Vagina (tissue), 2 donors: ENCODE data around the gene CERT1. TPM values are rescaled to one million over a fixed set of nuclear protein-coding genes. Genes with fewer than 3 reads are reported as not detected.

ENCODE experiments used
- DNase-seq, 2 donors: peaks; one replicate each; pipeline ENCODE4 v3.0.0-alpha.2; 2017; ENCODE audit errors: extremely low spot score in 2 of 2
- H3K27ac ChIP-seq: fragments of 200-600 bp; sonication (generic); one replicate; pipeline ENCODE4 v1.5.1; 2019
- H3K27me3 ChIP-seq: fragments of 200-600 bp; sonication (generic); one replicate; pipeline ENCODE4 v1.5.1; 2019
- H3K36me3 ChIP-seq, 2 donors: fragments of 200-600 bp; sonication (generic); one replicate each; pipeline ENCODE4 v1.5.1; 2017 to 2019
- H3K4me1 ChIP-seq: fragments of 200-600 bp; sonication (generic); one replicate; pipeline ENCODE4 v1.5.1; 2019
- H3K4me3 ChIP-seq, 2 donors: fragments of 200-600 bp; sonication (generic); 1 replicate in 1 of 2; 2 replicates in 1 of 2; pipeline ENCODE4 v1.5.1; 2016 to 2019
- H3K9me3 ChIP-seq: fragments of 200-600 bp; sonication (generic); one replicate; pipeline ENCODE4 v1.5.1; 2019
- POLR2A ChIP-seq, 2 donors: fragments of 450-650 bp; IDR thresholded peaks; one replicate each; pipeline ENCODE4 v1.6.1; 2017; ENCODE audit warnings: antibody characterized with exemption in 2 of 2, mild to moderate bottlenecking in 2 of 2, moderate library complexity in 2 of 2
- POLR2AphosphoS5 ChIP-seq, 2 donors: sonication (generic); formaldehyde crosslinking; IDR thresholded peaks; one replicate each; pipeline ENCODE4 v1.9.0; 2017; ENCODE audit warnings: antibody characterized with exemption in 2 of 2, mild to moderate bottlenecking in 2 of 2, low read depth in 1 of 2; ENCODE audit not compliant: insufficient read depth in 1 of 2
- intact Hi-C: fragments of 100-400 bp; cut with DNase I; formaldehyde crosslinking; loops from one replicate; pipeline ENCODE4 v1.15.1; 2023
- total RNA-seq: library from RNA; depleted of rRNA; stranded (reverse); fragments of >200 nt; gene quantifications from one replicate; pipeline ENCODE4 v1.2.3, GENCODE V29; 2016
- TF ChIP-seq, protein P1 (sequence below), 3 experiments: fragments of 450-650 bp in 2 of 3; fragments of 200-600 bp in 1 of 3; sonication (generic) in 1 of 3; IDR thresholded peaks; one replicate each; pipeline ENCODE4 v1.5.1; 2017 to 2019; ENCODE audit warnings: antibody characterized with exemption in 3 of 3, mild to moderate bottlenecking in 2 of 3, moderate library complexity in 2 of 3

The CERT1 gene
- total RNA-seq, 1 donor from 2014 or later, result 44.2 TPM

DNA sequence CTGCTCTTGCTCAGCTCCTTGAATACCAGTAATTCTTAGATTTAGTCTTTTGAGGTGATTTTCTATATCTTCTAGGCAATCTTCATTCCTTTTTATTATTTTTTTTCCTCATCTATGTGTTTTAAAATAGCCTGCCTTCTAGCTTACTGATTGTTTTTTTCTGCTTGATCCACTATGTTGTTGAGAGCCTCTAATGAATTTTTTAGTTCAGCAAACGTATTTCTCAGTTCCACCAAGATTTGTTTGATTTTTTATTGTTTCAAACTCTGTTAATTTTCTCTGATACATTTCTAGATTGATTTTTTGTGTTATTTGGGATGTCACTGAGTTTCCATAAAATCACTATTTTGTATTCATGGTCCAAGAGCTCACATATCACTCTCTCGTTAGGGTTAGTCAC is 9.8 kb upstream of the CERT1 start:
- Histone ChIP-seq H3K4me3 (no peak overlapping the region), H3K9me3 (no peaks in the 10 kb centered on the region), H3K27ac (no peak overlapping the region), H3K27me3 (no peaks in the 10 kb centered on the region), H3K36me3 (peaks cover 0 to 10% of the 10 kb centered on the region in 2 donors), H3K4me1 (peaks cover 11% of the 10 kb centered on the region)
- intact Hi-C loops, result no loop called here
- no peak for DNase-seq
- TF ChIP-seq POLR2AphosphoS5 (IDR thresholded peaks at IDR 0.05; ENCODE audit: insufficient read depth in 1 of 2, low read depth in 1 of 2), result no peak

- Histone ChIP-seq H3K27me3 (no peaks in the 10 kb centered on the region), H3K27ac (no peak overlapping the region), H3K36me3 (peaks cover 0 to 10% of the 10 kb centered on the region in 2 donors), H3K9me3 (no peaks in the 10 kb centered on the region), H3K4me1 (peaks cover 11% of the 10 kb centered on the region), H3K4me3 (no peak overlapping the region)
- intact Hi-C loops, result no loop called here
- DNase-seq, result no peak
- TF ChIP-seq POLR2A (IDR thresholded peaks at IDR 0.05) (no peak), POLR2AphosphoS5 (IDR thresholded peaks at IDR 0.05; ENCODE audit: insufficient read depth in 1 of 2, low read depth in 1 of 2) (no peak)
- TF ChIP-seq, protein P1, sequence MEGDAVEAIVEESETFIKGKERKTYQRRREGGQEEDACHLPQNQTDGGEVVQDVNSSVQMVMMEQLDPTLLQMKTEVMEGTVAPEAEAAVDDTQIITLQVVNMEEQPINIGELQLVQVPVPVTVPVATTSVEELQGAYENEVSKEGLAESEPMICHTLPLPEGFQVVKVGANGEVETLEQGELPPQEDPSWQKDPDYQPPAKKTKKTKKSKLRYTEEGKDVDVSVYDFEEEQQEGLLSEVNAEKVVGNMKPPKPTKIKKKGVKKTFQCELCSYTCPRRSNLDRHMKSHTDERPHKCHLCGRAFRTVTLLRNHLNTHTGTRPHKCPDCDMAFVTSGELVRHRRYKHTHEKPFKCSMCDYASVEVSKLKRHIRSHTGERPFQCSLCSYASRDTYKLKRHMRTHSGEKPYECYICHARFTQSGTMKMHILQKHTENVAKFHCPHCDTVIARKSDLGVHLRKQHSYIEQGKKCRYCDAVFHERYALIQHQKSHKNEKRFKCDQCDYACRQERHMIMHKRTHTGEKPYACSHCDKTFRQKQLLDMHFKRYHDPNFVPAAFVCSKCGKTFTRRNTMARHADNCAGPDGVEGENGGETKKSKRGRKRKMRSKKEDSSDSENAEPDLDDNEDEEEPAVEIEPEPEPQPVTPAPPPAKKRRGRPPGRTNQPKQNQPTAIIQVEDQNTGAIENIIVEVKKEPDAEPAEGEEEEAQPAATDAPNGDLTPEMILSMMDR (IDR thresholded peaks at IDR 0.05), result no peak
Observed at GRCh38 chr5:75519761-75520160, 8.3 kb upstream of the CERT1 start.

GRCh38 chr5:75514323-75514722 is 2.9 kb upstream of the CERT1 start:
- no peaks in the 10 kb centered on the region for H3K9me3 ChIP-seq
- DNase-seq, result no peak
- H3K36me3 ChIP-seq, result no peaks in the 10 kb centered on the region
- peaks cover 19% of the 10 kb centered on the region for H3K4me1 ChIP-seq
- TF ChIP-seq POLR2A (IDR thresholded peaks at IDR 0.05), result no peak
- TF ChIP-seq POLR2AphosphoS5 (IDR thresholded peaks at IDR 0.05; ENCODE audit: insufficient read depth in 1 of 2, low read depth in 1 of 2), result no peak
- TF ChIP-seq, protein P1 (IDR thresholded peaks at IDR 0.05), result no peak
- no peak overlapping the region for H3K27ac ChIP-seq
- no peak overlapping the region for H3K4me3 ChIP-seq
- intact Hi-C loops, result no loop called here
- H3K27me3 ChIP-seq, result no peaks in the 10 kb centered on the region

DNA sequence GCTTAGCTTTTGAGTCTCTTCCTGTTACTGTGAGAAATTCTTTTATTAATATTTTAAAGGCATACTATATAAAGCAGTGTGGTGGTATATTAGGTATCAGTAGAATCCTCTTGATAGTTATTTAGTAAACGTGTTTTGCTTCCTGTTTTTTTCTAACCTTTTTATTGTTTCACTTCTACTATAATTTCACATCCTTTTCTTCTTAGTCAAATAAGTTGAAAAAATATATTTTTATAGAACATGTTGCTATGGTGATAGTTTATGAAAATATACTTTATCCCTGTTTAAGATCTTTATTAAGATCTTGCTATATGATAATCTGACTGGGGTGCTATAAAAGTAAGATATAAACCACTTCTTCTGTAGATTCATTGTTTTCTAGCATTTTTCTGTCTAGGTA is 2.4 kb upstream of the CERT1 start:
- TF ChIP-seq, protein P1 (IDR thresholded peaks at IDR 0.05), result no peak
- TF ChIP-seq POLR2A (IDR thresholded peaks at IDR 0.05) (no peak), POLR2AphosphoS5 (IDR thresholded peaks at IDR 0.05; ENCODE audit: insufficient read depth in 1 of 2, low read depth in 1 of 2) (no peak)
- H3K36me3 ChIP-seq, result no peaks in the 10 kb centered on the region
- H3K4me3 ChIP-seq, result no peak overlapping the region
- intact Hi-C loops, result no loop called here
- no peaks in the 10 kb centered on the region for H3K27me3 ChIP-seq
- H3K4me1 ChIP-seq, result peaks cover 24% of the 10 kb centered on the region
- no peak overlapping the region for H3K27ac ChIP-seq
- H3K9me3 ChIP-seq, result no peaks in the 10 kb centered on the region
- no peak for DNase-seq

GRCh38 chr5:75512383-75513074 is 1.1 kb upstream of the CERT1 start:
- H3K27me3 ChIP-seq, result no peaks in the 10 kb centered on the region
- intact Hi-C loops, result no loop called here
- DNase-seq, result no peak
- H3K36me3 ChIP-seq, result no peaks in the 10 kb centered on the region
- peak overlapping the region; percentile 91 for H3K27ac ChIP-seq
- TF ChIP-seq POLR2AphosphoS5 (IDR thresholded peaks at IDR 0.05; ENCODE audit: insufficient read depth in 1 of 2, low read depth in 1 of 2) (no peak), POLR2A (IDR thresholded peaks at IDR 0.05) (no peak)
- TF ChIP-seq, protein P1 (IDR thresholded peaks at IDR 0.05), result peak in 1 of 3 experiments; percentile 17
- H3K4me1 ChIP-seq, result peaks cover 31% of the 10 kb centered on the region
- no peaks in the 10 kb centered on the region for H3K9me3 ChIP-seq
- H3K4me3 ChIP-seq, result peak overlapping the region; percentile 67 to 87
